GM19467 (cell line): ENCODE data around the gene DCAF8L1.
"Not testable (repeated sequence)": the region's sequence is repeated elsewhere in the genome, so short reads cannot be mapped to it uniquely, and the experiment has no call there.

Experiments used
- ATAC-seq: cut with Tn5 transposase; IDR thresholded peaks from one replicate; pipeline ENCODE4 v1.9.1; 2021; ENCODE audit warnings: mild to moderate bottlenecking, moderate library complexity; ENCODE audit not compliant: unreplicated experiment

Gene DCAF8L1

GRCh38 chrX:27981349-27981748 lies at the start of gene DCAF8L1:
TSS of gene DCAF8L1 (minus strand) at chrX:27981449. CDS start at chrX:27981334, 115 bp downstream.
- no peak for ATAC-seq

- ATAC-seq = no peak
Observed at GRCh38 chrX:28022371-28022770, 41.1 kb upstream of the DCAF8L1 start.

GRCh38 chrX:28016823-28017222 lies 35.6 kb upstream of the DCAF8L1 start:
- ATAC-seq = no peak

- ATAC-seq = no peak
Observed at GRCh38 chrX:28015993-28016392, 34.7 kb upstream of the DCAF8L1 start.

- ATAC-seq = no peak
Observed at GRCh38 chrX:28010875-28011274, 29.6 kb upstream of the DCAF8L1 start.

GRCh38 chrX:27998666-27999065 lies 17.4 kb upstream of the DCAF8L1 start:
- ATAC-seq = no peak

- no peak for ATAC-seq
Observed at GRCh38 chrX:27997622-27998021, 16.4 kb upstream of the DCAF8L1 start.

- no peak for ATAC-seq
Observed at GRCh38 chrX:27996132-27996531, 14.9 kb upstream of the DCAF8L1 start.

GRCh38 chrX:27995611-27996010 lies 14.4 kb upstream of the DCAF8L1 start:
- ATAC-seq = no peak

- no peak for ATAC-seq
Observed at GRCh38 chrX:27987862-27988646, 6.8 kb upstream of the DCAF8L1 start.

GRCh38 chrX:27976934-27977333 lies 4.3 kb downstream of the DCAF8L1 start:
- ATAC-seq = not testable (repeated sequence)

- no peak for ATAC-seq
Observed at GRCh38 chrX:27976284-27976683, 5.0 kb downstream of the DCAF8L1 start.

- no peak for ATAC-seq
Observed at GRCh38 chrX:27968878-27969277, 12.4 kb downstream of the DCAF8L1 start.

- no peak for ATAC-seq
Observed at GRCh38 chrX:27968352-27968751, 12.9 kb downstream of the DCAF8L1 start.

GRCh38 chrX:27966955-27967354 lies 14.3 kb downstream of the DCAF8L1 start:
- ATAC-seq = no peak

GRCh38 chrX:27966492-27966891 lies 14.8 kb downstream of the DCAF8L1 start:
- ATAC-seq = no peak

- not testable (repeated sequence) for ATAC-seq
Observed at GRCh38 chrX:27965348-27965747, 15.9 kb downstream of the DCAF8L1 start.

- ATAC-seq = no peak
Observed at GRCh38 chrX:27964432-27964831, 16.8 kb downstream of the DCAF8L1 start.

- ATAC-seq = not testable (repeated sequence)
Observed at GRCh38 chrX:27960410-27960809, 20.8 kb downstream of the DCAF8L1 start.

- ATAC-seq = no peak
Observed at GRCh38 chrX:27953171-27953570, 28.1 kb downstream of the DCAF8L1 start.

- no peak for ATAC-seq
Observed at GRCh38 chrX:27933361-27933760, 47.9 kb downstream of the DCAF8L1 start.
